HepG2 (cell line): ENCODE measurements around the gene LGI4. TPM values are rescaled to one million over a fixed set of nuclear protein-coding genes. Genes with fewer than 3 reads are reported as not detected.

Experiments
- CAMTA2 ChIP-seq: sonication (generic); formaldehyde crosslinking; IDR thresholded peaks from 2 replicates; pipeline ENCODE4 v1.4.0; 2020; ENCODE audit warnings: mild to moderate bottlenecking, missing genetic modification reagents, borderline replicate concordance
- GFI1 ChIP-seq: sonication (generic); formaldehyde crosslinking; IDR thresholded peaks from 2 replicates; pipeline ENCODE4 v1.5.0; 2020; ENCODE audit warnings: missing genetic modification reagents, mild to moderate bottlenecking, borderline replicate concordance
- HMG20B ChIP-seq: conservative IDR thresholded peaks from 2 replicates; pipeline ENCODE4 v1.6.1; 2016; ENCODE audit warnings: missing genetic modification reagents, missing compliant biosample characterization
- MED8 ChIP-seq: sonication (generic); formaldehyde crosslinking; IDR thresholded peaks from 2 replicates; pipeline ENCODE4 v1.8.1; 2023; ENCODE audit warnings: mild to moderate bottlenecking, missing genetic modification reagents; ENCODE audit not compliant: insufficient replicate concordance
- RFX5 ChIP-seq: IDR thresholded peaks from 2 replicates; pipeline ENCODE4 v1.6.1; 2011; ENCODE audit warnings: low read depth, low read length, improper control_type of control experiment
- RFXANK ChIP-seq: IDR thresholded peaks from 2 replicates; pipeline ENCODE4 v1.6.1; 2016
- SMARCE1 ChIP-seq: fragments of 450-650 bp; IDR thresholded peaks from 2 replicates; pipeline ENCODE4 v1.6.1; 2017; ENCODE audit warnings: borderline replicate concordance
- TP53 ChIP-seq: sonication (generic); formaldehyde crosslinking; conservative IDR thresholded peaks from 2 replicates; pipeline ENCODE4 v1.4.0; 2020; ENCODE audit warnings: missing genetic modification reagents
- ZEB1 ChIP-seq: IDR thresholded peaks from 2 replicates; pipeline ENCODE4 v1.6.1; 2012; ENCODE audit warnings: mild to moderate bottlenecking, low read depth, inconsistent platforms; ENCODE audit not compliant: insufficient replicate concordance
- ZNF264 ChIP-seq: sonication (generic); formaldehyde crosslinking; IDR thresholded peaks from 2 replicates; pipeline ENCODE4 v1.4.0; 2020; ENCODE audit warnings: missing genetic modification reagents
- polyA plus RNA-seq, 8 experiments: library from polyadenylated mRNA; depleted of rRNA in 3 of 8; stranded (reverse) in 7 of 8; unstranded in 1 of 8; fragments of >200 nt; fragmentation: Illumina TruSeq in 4 of 8; extraction: Trizol in 4 of 8; gene quantifications; 2 replicates each; pipeline versions ENCODE4 v1.2.1 to v1.2.3, GENCODE V29; 2011 to 2016; ENCODE audit warnings: low read depth in 4 of 8, missing spikeins in 1 of 8, mixed read lengths in 1 of 8; ENCODE audit not compliant: insufficient read depth in 1 of 8
- total RNA-seq, 5 experiments: library from RNA; depleted of rRNA; stranded (reverse); fragments of >200 nt; fragmentation: Illumina TruSeq; extraction: Trizol; gene quantifications; 2 replicates each; pipeline ENCODE4 v1.2.3, GENCODE V29; 2016; ENCODE audit warnings: low read depth in 1 of 5
- TF ChIP-seq, protein P1 (sequence below): sonication (generic); formaldehyde crosslinking; IDR thresholded peaks from 2 replicates; pipeline ENCODE4 v1.4.0; 2020; ENCODE audit warnings: missing genetic modification reagents
- TF ChIP-seq, protein P2 (sequence below): sonication (generic); formaldehyde crosslinking; IDR thresholded peaks from 2 replicates; pipeline ENCODE4 v1.4.0; 2020; ENCODE audit warnings: missing genetic modification reagents
- TF ChIP-seq, protein P3 (sequence below): sonication (generic); formaldehyde crosslinking; IDR thresholded peaks from 2 replicates; pipeline ENCODE4 v1.4.0; 2020; ENCODE audit warnings: missing genetic modification reagents
- TF ChIP-seq, protein P4 (sequence below): sonication (generic); formaldehyde crosslinking; IDR thresholded peaks from 2 replicates; pipeline ENCODE4 v1.9.0; 2021; ENCODE audit warnings: missing genetic modification reagents, borderline replicate concordance
- TF ChIP-seq, protein P5 (sequence below): sonication (generic); formaldehyde crosslinking; IDR thresholded peaks from 2 replicates; pipeline ENCODE4 v1.4.0; 2020; ENCODE audit warnings: missing genetic modification reagents
- TF ChIP-seq, protein P6 (sequence below): sonication (generic); formaldehyde crosslinking; IDR thresholded peaks from 2 replicates; pipeline ENCODE4 v1.4.0; 2020; ENCODE audit warnings: missing genetic modification reagents

Gene LGI4
- total and polyA plus RNA-seq, 2 of the 13 experiments (the other 11 are each of a cell fraction or from before 2014, with no cell fraction given): 2.8 TPM; not detected in 1

DNA sequence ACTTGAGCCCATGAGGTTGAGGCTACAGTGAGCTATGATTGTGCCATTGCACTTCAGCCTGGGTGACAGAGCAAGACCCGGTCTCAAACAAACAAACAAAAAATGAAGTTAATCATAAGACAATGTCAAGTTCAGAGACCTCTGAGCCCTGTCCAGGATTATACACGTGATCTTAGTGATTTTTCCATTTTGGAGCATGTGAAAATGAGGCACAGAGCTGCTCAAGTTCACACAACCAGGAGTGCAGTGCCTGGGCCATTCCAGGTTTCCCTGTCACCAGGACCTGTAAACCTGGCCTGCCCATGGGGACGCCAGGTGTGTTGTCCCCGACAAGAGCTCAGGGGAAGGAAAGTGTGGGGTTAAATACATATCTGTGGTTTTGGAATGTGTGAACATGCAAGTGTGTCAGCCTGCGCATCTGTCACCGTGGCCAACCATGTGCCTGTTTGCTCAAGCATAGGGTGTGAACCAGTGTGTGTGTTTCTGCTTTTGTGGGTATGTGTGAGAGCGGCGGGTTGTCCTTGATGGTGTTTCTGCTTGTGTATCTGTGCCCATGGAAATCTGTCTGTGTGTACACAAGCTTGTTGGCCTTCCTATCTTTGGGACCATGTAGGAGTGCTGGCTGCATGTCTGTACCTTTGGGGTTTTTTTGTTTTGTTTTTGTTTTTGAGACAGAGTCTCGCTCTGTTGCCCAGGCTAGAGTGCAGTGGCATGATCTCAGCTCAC, 2.3 kb upstream of the LGI4 start (continued):
- TF ChIP-seq, protein P1, sequence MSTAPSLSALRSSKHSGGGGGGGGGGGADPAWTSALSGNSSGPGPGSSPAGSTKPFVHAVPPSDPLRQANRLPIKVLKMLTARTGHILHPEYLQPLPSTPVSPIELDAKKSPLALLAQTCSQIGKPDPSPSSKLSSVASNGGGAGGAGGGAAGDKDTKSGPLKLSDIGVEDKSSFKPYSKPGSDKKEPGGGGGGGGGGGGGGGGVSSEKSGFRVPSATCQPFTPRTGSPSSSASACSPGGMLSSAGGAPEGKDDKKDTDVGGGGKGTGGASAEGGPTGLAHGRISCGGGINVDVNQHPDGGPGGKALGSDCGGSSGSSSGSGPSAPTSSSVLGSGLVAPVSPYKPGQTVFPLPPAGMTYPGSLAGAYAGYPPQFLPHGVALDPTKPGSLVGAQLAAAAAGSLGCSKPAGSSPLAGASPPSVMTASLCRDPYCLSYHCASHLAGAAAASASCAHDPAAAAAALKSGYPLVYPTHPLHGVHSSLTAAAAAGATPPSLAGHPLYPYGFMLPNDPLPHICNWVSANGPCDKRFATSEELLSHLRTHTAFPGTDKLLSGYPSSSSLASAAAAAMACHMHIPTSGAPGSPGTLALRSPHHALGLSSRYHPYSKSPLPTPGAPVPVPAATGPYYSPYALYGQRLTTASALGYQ: no peak; the same call in 1 of the 2 replicates
- TF ChIP-seq CAMTA2 (CRISPR knock-in tag): no peak
- TF ChIP-seq, protein P2, sequence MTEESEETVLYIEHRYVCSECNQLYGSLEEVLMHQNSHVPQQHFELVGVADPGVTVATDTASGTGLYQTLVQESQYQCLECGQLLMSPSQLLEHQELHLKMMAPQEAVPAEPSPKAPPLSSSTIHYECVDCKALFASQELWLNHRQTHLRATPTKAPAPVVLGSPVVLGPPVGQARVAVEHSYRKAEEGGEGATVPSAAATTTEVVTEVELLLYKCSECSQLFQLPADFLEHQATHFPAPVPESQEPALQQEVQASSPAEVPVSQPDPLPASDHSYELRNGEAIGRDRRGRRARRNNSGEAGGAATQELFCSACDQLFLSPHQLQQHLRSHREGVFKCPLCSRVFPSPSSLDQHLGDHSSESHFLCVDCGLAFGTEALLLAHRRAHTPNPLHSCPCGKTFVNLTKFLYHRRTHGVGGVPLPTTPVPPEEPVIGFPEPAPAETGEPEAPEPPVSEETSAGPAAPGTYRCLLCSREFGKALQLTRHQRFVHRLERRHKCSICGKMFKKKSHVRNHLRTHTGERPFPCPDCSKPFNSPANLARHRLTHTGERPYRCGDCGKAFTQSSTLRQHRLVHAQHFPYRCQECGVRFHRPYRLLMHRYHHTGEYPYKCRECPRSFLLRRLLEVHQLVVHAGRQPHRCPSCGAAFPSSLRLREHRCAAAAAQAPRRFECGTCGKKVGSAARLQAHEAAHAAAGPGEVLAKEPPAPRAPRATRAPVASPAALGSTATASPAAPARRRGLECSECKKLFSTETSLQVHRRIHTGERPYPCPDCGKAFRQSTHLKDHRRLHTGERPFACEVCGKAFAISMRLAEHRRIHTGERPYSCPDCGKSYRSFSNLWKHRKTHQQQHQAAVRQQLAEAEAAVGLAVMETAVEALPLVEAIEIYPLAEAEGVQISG: peak; percentile 59
- TF ChIP-seq GFI1 (CRISPR knock-in tag): peak; percentile 59; the same call in 1 of the 2 replicates
- TF ChIP-seq, protein P3, sequence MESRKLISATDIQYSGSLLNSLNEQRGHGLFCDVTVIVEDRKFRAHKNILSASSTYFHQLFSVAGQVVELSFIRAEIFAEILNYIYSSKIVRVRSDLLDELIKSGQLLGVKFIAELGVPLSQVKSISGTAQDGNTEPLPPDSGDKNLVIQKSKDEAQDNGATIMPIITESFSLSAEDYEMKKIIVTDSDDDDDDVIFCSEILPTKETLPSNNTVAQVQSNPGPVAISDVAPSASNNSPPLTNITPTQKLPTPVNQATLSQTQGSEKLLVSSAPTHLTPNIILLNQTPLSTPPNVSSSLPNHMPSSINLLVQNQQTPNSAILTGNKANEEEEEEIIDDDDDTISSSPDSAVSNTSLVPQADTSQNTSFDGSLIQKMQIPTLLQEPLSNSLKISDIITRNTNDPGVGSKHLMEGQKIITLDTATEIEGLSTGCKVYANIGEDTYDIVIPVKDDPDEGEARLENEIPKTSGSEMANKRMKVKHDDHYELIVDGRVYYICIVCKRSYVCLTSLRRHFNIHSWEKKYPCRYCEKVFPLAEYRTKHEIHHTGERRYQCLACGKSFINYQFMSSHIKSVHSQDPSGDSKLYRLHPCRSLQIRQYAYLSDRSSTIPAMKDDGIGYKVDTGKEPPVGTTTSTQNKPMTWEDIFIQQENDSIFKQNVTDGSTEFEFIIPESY (CRISPR knock-in tag): no peak
- no peak for TF ChIP-seq MED8 (CRISPR knock-in tag)
- no peak for TF ChIP-seq SMARCE1
- TF ChIP-seq TP53: no peak
- TF ChIP-seq HMG20B (CRISPR knock-in tag): no peak
- TF ChIP-seq, protein P4, sequence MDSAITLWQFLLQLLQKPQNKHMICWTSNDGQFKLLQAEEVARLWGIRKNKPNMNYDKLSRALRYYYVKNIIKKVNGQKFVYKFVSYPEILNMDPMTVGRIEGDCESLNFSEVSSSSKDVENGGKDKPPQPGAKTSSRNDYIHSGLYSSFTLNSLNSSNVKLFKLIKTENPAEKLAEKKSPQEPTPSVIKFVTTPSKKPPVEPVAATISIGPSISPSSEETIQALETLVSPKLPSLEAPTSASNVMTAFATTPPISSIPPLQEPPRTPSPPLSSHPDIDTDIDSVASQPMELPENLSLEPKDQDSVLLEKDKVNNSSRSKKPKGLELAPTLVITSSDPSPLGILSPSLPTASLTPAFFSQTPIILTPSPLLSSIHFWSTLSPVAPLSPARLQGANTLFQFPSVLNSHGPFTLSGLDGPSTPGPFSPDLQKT (CRISPR knock-in tag): no peak
- no peak for TF ChIP-seq ZEB1
- TF ChIP-seq ZNF264 (CRISPR knock-in tag): 0 out of 2 replicates have a peak, but pooled peaks have one; percentile 38
- TF ChIP-seq RFX5: no peak
- no peak for TF ChIP-seq RFXANK
- TF ChIP-seq, protein P5, sequence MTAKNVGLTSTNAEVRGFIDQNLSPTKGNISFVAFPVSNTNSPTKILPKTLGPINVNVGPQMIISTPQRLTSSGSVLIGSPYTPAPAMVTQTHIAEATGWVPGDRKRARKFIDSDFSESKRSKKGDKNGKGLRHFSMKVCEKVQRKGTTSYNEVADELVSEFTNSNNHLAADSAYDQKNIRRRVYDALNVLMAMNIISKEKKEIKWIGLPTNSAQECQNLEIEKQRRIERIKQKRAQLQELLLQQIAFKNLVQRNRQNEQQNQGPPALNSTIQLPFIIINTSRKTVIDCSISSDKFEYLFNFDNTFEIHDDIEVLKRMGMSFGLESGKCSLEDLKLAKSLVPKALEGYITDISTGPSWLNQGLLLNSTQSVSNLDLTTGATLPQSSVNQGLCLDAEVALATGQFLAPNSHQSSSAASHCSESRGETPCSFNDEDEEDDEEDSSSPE (CRISPR knock-in tag): no peak
- TF ChIP-seq, protein P6, sequence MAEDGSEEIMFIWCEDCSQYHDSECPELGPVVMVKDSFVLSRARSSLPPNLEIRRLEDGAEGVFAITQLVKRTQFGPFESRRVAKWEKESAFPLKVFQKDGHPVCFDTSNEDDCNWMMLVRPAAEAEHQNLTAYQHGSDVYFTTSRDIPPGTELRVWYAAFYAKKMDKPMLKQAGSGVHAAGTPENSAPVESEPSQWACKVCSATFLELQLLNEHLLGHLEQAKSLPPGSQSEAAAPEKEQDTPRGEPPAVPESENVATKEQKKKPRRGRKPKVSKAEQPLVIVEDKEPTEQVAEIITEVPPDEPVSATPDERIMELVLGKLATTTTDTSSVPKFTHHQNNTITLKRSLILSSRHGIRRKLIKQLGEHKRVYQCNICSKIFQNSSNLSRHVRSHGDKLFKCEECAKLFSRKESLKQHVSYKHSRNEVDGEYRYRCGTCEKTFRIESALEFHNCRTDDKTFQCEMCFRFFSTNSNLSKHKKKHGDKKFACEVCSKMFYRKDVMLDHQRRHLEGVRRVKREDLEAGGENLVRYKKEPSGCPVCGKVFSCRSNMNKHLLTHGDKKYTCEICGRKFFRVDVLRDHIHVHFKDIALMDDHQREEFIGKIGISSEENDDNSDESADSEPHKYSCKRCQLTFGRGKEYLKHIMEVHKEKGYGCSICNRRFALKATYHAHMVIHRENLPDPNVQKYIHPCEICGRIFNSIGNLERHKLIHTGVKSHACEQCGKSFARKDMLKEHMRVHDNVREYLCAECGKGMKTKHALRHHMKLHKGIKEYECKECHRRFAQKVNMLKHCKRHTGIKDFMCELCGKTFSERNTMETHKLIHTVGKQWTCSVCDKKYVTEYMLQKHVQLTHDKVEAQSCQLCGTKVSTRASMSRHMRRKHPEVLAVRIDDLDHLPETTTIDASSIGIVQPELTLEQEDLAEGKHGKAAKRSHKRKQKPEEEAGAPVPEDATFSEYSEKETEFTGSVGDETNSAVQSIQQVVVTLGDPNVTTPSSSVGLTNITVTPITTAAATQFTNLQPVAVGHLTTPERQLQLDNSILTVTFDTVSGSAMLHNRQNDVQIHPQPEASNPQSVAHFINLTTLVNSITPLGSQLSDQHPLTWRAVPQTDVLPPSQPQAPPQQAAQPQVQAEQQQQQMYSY (CRISPR knock-in tag): peak; percentile 85; the same call in 1 of the 2 replicates
